OCI-LY7 (cell line): Measurements from ENCODE around the gene PCTP. TPM values are rescaled to one million over a fixed set of nuclear protein-coding genes. Genes with fewer than 3 reads are reported as not detected.

Source experiments
- BruUV-seq: library from RNA; stranded (reverse); fragments of 400-500 nt; replicated peaks from 2 replicates; lab custom pipeline; 2021; lab: Mats Ljungman, UMichigan
- CTCF ChIA-PET: fragments of 300-600 bp; sonication (Branson Sonifier 250); formaldehyde crosslinking; loops from one replicate; lab custom pipeline; 2022; ENCODE audit warnings: antibody characterized with exemption; ENCODE audit not compliant: unreplicated experiment; lab: Charles Lee
- POLR2A ChIA-PET: fragments of 300-600 bp; sonication (Branson Sonifier 250); formaldehyde crosslinking; loops from one replicate; lab custom pipeline; 2022; ENCODE audit warnings: antibody characterized with exemption; lab: Charles Lee
- DNase-seq: peaks from one replicate; pipeline ENCODE4 v3.0.0-alpha.2; 2015; ENCODE audit warnings: low spot score
- H2AFZ ChIP-seq: fragments of 200-600 bp; sonication (generic), shearing (Covaris generic); 2 replicates; pipeline ENCODE4 v1.6.1; 2014; ENCODE audit warnings: mild to moderate bottlenecking, antibody characterized with exemption, low read length, moderate library complexity
- H3K27ac ChIP-seq: fragments of 200-600 bp; sonication (generic); 2 replicates; pipeline ENCODE4 v1.5.1; 2014; ENCODE audit warnings: mixed run types, low read depth, mild to moderate bottlenecking, moderate library complexity, low read length, inconsistent platforms; ENCODE audit not compliant: poor library complexity, severe bottlenecking
- H3K36me3 ChIP-seq: fragments of 200-600 bp; sonication (generic); 2 replicates; pipeline ENCODE4 v1.6.1; 2014; ENCODE audit warnings: mild to moderate bottlenecking, antibody characterized with exemption, low read length, moderate library complexity, mixed read lengths; ENCODE audit not compliant: insufficient read depth
- H3K4me1 ChIP-seq: fragments of 200-600 bp; sonication (generic); 2 replicates; pipeline ENCODE4 v1.5.1; 2014; ENCODE audit warnings: mild to moderate bottlenecking, low read length; ENCODE audit not compliant: insufficient read depth, poor library complexity, severe bottlenecking
- H3K4me2 ChIP-seq: fragments of 200-600 bp; sonication (generic); 2 replicates; pipeline ENCODE4 v1.6.1; 2014; ENCODE audit warnings: mild to moderate bottlenecking, low read length
- H3K4me3 ChIP-seq: fragments of 200-600 bp; sonication (generic); 2 replicates; pipeline ENCODE4 v1.5.1; 2014; ENCODE audit warnings: mild to moderate bottlenecking, low read depth, low read length; ENCODE audit not compliant: poor library complexity, severe bottlenecking
- H3K79me2 ChIP-seq: fragments of 200-600 bp; sonication (generic); 2 replicates; pipeline ENCODE4 v1.6.1; 2016; ENCODE audit warnings: low read depth, mild to moderate bottlenecking, low read length, moderate library complexity, mixed read lengths; ENCODE audit not compliant: insufficient read depth
- H3K9me2 ChIP-seq: fragments of 200-600 bp; sonication (generic); 2 replicates; pipeline ENCODE4 v1.6.1; 2016; ENCODE audit warnings: mild to moderate bottlenecking, low read length, mixed read lengths; ENCODE audit not compliant: insufficient read depth
- H3K9me3 ChIP-seq: fragments of 200-600 bp; sonication (generic); 2 replicates; pipeline ENCODE4 v1.6.1; 2014; ENCODE audit warnings: mild to moderate bottlenecking, mixed run types, low read length, mixed read lengths
- H4K20me1 ChIP-seq: fragments of 200-600 bp; sonication (generic); 2 replicates; pipeline ENCODE4 v1.6.1; 2014; ENCODE audit warnings: mild to moderate bottlenecking, antibody characterized with exemption, low read length, moderate library complexity, mixed read lengths; ENCODE audit not compliant: insufficient read depth
- CTCF ChIP-seq: fragments of 200-600 bp; sonication (generic); conservative IDR thresholded peaks from 2 replicates; pipeline ENCODE4 v1.5.1; 2014; ENCODE audit warnings: mild to moderate bottlenecking, antibody characterized with exemption, low read length, moderate library complexity, mixed read lengths
- EZH2phosphoT487 ChIP-seq: fragments of 200-600 bp; sonication (generic); IDR thresholded peaks from 2 replicates; pipeline ENCODE4 v1.6.1; 2018; ENCODE audit warnings: low read depth, borderline replicate concordance, mild to moderate bottlenecking, mixed run types, antibody characterized with exemption, low read length, moderate library complexity, mixed read lengths
- intact Hi-C: fragments of 100-400 bp; cut with micrococcal nuclease; formaldehyde crosslinking; loops from one replicate; pipeline ENCODE4 v1.10.0; 2022; ENCODE audit not compliant: unreplicated experiment
- total RNA-seq, 2 experiments: library from RNA; depleted of rRNA in 1 of 2; stranded (reverse); fragments of >200 nt in 1 of 2; shearing (Covaris generic) in 1 of 2; gene quantifications; 2 replicates each; pipeline ENCODE4 v1.2.3, GENCODE V29; 2014 to 2022

Gene PCTP
- total RNA-seq, 2 experiments from 2014 or later, result 6.1 to 9.4 TPM

- POLR2A ChIA-PET, result no interaction called here
- Histone ChIP-seq H3K27ac (no peak overlapping the region), H3K4me3 (no peak overlapping the region), H3K79me2 (no peaks in the 10 kb centered on the region), H3K36me3 (no peaks in the 10 kb centered on the region), H2AFZ (no peak overlapping the region), H3K4me2 (no peak overlapping the region), H3K4me1 (peaks cover 10% of the 10 kb centered on the region), H3K9me3 (no peaks in the 10 kb centered on the region), H4K20me1 (no peaks in the 10 kb centered on the region), H3K9me2 (no peaks in the 10 kb centered on the region)
- intact Hi-C loops, result no loop called here
- no peak for DNase-seq
- no peak for TF ChIP-seq CTCF
- no peak for TF ChIP-seq EZH2phosphoT487
- no TSS peak for BruUV-seq
- CTCF ChIA-PET, result interaction anchor here (0.5 kb wide), 1 partner anchor 9 kb away, joined by 3 read pairs; no protein-coding TSS in a partner anchor
Measured at GRCh38 chr17:55727275-55727674, 23.6 kb upstream of the PCTP start.

- Histone ChIP-seq H3K4me3 (no peak overlapping the region), H3K4me2 (no peak overlapping the region), H3K36me3 (no peaks in the 10 kb centered on the region), H3K4me1 (peaks cover 10% of the 10 kb centered on the region), H3K27ac (no peak overlapping the region), H3K9me3 (no peaks in the 10 kb centered on the region), H3K79me2 (no peaks in the 10 kb centered on the region), H2AFZ (no peak overlapping the region), H4K20me1 (no peaks in the 10 kb centered on the region), H3K9me2 (no peaks in the 10 kb centered on the region)
- ChIA-PET POLR2A (no interaction called here), CTCF (no interaction called here)
- intact Hi-C loops, result no loop called here
- BruUV-seq, result no TSS peak
- DNase-seq, result no peak
- TF ChIP-seq CTCF, result no peak
- TF ChIP-seq EZH2phosphoT487, result no peak
Measured at GRCh38 chr17:55727920-55728319, 22.9 kb upstream of the PCTP start.

GRCh38 chr17:55728361-55728760 is 22.5 kb upstream of the PCTP start:
- TF ChIP-seq CTCF, result no peak
- TF ChIP-seq EZH2phosphoT487, result no peak
- no peak overlapping the region for H3K27ac ChIP-seq
- no peak overlapping the region for H2AFZ ChIP-seq
- ChIA-PET POLR2A (interaction anchor here (1.2 kb wide), 1 partner anchor 23 kb away, joined by 5 read pairs; the partner anchor contains the start of gene PCTP), CTCF (no interaction called here)
- BruUV-seq, result no TSS peak
- no peak overlapping the region for H3K4me3 ChIP-seq
- peaks cover 10% of the 10 kb centered on the region for H3K4me1 ChIP-seq
- no peaks in the 10 kb centered on the region for H4K20me1 ChIP-seq
- DNase-seq, result no peak
- H3K4me2 ChIP-seq, result no peak overlapping the region
- H3K9me2 ChIP-seq, result no peaks in the 10 kb centered on the region
- intact Hi-C loops, result no loop called here
- H3K79me2 ChIP-seq, result no peaks in the 10 kb centered on the region
- no peaks in the 10 kb centered on the region for H3K9me3 ChIP-seq
- H3K36me3 ChIP-seq, result no peaks in the 10 kb centered on the region
